Right lobe of liver (tissue), 6 donors: ENCODE data around the gene SV2C. TPM values are rescaled to one million over a fixed set of nuclear protein-coding genes. Genes with fewer than 3 reads are reported as not detected.

Experiments
- ATAC-seq, 4 donors: fragments of 200-7000 bp; cut with Tn5 transposase; one replicate each; pipeline ENCODE4 v1.9.1; 2020; ENCODE audit warnings: mild to moderate bottlenecking in 4 of 4, moderate library complexity in 4 of 4
- DNase-seq, 3 donors: peaks; one replicate each; pipeline ENCODE4 v3.0.0-alpha.2; 2020
- H3K27ac ChIP-seq, 3 donors: fragments of 200-600 bp; one replicate each; pipeline ENCODE4 v1.8.0; 2022
- H3K27me3 ChIP-seq, 2 donors: fragments of 200-600 bp; one replicate each; pipeline ENCODE4 v1.8.0; 2022
- H3K36me3 ChIP-seq, 4 donors: fragments of 200-600 bp; sonication (generic) in 1 of 4; one replicate each; pipeline versions ENCODE4 v1.5.1 to v1.8.0; 2017 to 2022; ENCODE audit warnings: control low read depth in 1 of 4
- H3K4me1 ChIP-seq, 4 donors: fragments of 200-600 bp; sonication (generic) in 1 of 4; one replicate each; pipeline versions ENCODE4 v1.5.1 to v1.8.0; 2017 to 2022; ENCODE audit warnings: control low read depth in 1 of 4
- H3K4me3 ChIP-seq, 3 donors: fragments of 200-600 bp; one replicate each; pipeline ENCODE4 v1.8.0; 2022
- H3K9me3 ChIP-seq, 4 donors: fragments of 200-600 bp; sonication (generic) in 1 of 4; one replicate each; pipeline versions ENCODE4 v1.5.1 to v1.8.0; 2017 to 2022; ENCODE audit warnings: control low read depth in 1 of 4
- CTCF ChIP-seq, 4 donors: fragments of 200-600 bp in 3 of 4; fragments of 450-650 bp in 1 of 4; IDR thresholded peaks; one replicate each; pipeline versions ENCODE4 v1.5.1 to v1.8.0; 2016 to 2022; ENCODE audit warnings: antibody characterized with exemption in 4 of 4, mild to moderate bottlenecking in 2 of 4
- POLR2A ChIP-seq: fragments of 450-650 bp; IDR thresholded peaks from one replicate; pipeline ENCODE4 v1.6.1; 2017; ENCODE audit warnings: antibody characterized with exemption, mild to moderate bottlenecking
- WGBS: methylation state at CpG from one replicate; pipeline ENCODE4 v1.1.6; 2018; ENCODE audit warnings: low coverage, low lambda C conversion rate; ENCODE audit not compliant: insufficient coverage; ENCODE audit errors: missing lambda C conversion rate; 5-methylcytosine and 5-hydroxymethylcytosine counted together
- intact Hi-C, 2 donors: fragments of 100-400 bp; cut with DNase I; formaldehyde crosslinking; loops; one replicate each; pipeline versions ENCODE4 v1.11.2 to v1.14.1; 2022
- total RNA-seq, 6 experiments: library from RNA; depleted of rRNA in 2 of 6; stranded (reverse); fragments of >200 nt in 2 of 6; fragmentation: NEBNext Ultra II Directional in 3 of 6; extraction: Animal tissue kit (Norgen Biotek cat#: 25700) in 3 of 6; gene quantifications; one replicate each; pipeline versions ENCODE4 v1.1.0 to v1.2.4, GENCODE V29; 2016 to 2023
- donor health status: DM: no; HTN: yes; CAD: no.
- donor health status: DM: no; HTN: no; CAD: no.
- donor health status: DM: no; HTN: no; CAD: no.
- donor health status: DM: no; HTN: yes; CAD: no.
- donor health status: DM: no; HTN: yes; CAD: no.

Gene SV2C
- total RNA-seq, 6 experiments from 2014 or later: under 0.01 to 0.05 (median 0.01) TPM; not detected in 2

DNA sequence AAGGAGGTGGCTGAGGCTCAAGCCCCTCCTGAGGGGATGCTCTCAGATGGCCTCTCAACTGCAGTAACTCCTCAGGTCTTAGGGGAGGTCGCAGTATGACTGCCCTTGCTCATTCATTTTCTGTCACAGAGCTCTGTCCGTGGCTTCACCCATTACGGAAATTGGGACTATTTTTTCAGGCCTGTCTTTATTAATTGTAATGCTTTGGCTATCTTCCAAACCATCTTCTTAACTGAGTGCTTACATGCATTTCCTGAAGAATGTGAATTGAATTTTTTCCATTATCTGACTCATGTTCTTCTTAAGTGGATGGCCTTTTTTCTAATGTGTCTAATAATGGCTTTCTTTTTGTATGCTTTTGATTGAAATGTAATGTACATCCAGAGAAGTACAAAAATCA, 36.4 kb upstream of the SV2C start:
- DNase-seq (no peak), ATAC-seq (no peak)
- no peak overlapping the region for H3K4me3 ChIP-seq
- no peaks in the 10 kb centered on the region for H3K36me3 ChIP-seq
- no peak overlapping the region for H3K27ac ChIP-seq
- H3K27me3 ChIP-seq: no peaks in the 10 kb centered on the region
- H3K4me1 ChIP-seq: no peaks in the 10 kb centered on the region
- WGBS: 42% methylated on average over 3 of the region's 3 CpGs
- TF ChIP-seq CTCF (IDR thresholded peaks at IDR 0.05): no peak
- no peak for TF ChIP-seq POLR2A
- intact Hi-C loops: no loop called here
- no peaks in the 10 kb centered on the region for H3K9me3 ChIP-seq

DNA sequence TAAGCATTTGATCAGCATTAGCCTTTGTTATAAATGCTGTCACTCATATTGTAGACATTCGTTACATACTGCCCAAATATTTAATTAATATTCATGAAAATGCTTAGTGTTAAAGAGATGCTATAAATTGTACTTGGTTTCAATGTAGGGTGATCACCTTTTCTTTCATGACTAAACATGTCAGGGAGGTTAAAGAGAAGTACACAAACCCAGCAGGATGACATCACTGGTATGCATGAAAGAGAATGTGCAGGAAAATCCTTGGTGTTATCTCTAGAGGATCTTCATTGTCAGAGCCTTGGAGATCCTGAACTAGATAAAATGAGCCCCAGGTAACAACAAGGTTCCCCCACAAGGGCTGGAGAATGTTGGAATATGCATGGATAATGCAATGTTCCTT, 33.0 kb upstream of the SV2C start:
- WGBS: 38% methylated on average over 1 of the region's 1 CpG
- no peak for ATAC-seq

GRCh38 chr5:76062502-76063041, 20.6 kb upstream of the SV2C start:
- DNase-seq (no peak), ATAC-seq (no peak)
- Histone ChIP-seq H3K36me3 (no peaks in the 10 kb centered on the region), H3K27ac (no peak overlapping the region), H3K27me3 (no peaks in the 10 kb centered on the region), H3K4me1 (no peaks in the 10 kb centered on the region), H3K9me3 (no peaks in the 10 kb centered on the region), H3K4me3 (no peak overlapping the region)
- TF ChIP-seq CTCF (IDR thresholded peaks at IDR 0.05): no peak
- TF ChIP-seq POLR2A: no peak
- 47% methylated on average over 4 of the region's 4 CpGs for WGBS
- intact Hi-C loops: no loop called here

More for the DNA sequence above, 33.0 kb upstream of the SV2C start:
- Histone ChIP-seq H3K4me1 (no peaks in the 10 kb centered on the region), H3K9me3 (no peaks in the 10 kb centered on the region), H3K27me3 (no peaks in the 10 kb centered on the region), H3K27ac (no peak overlapping the region), H3K4me3 (no peak overlapping the region), H3K36me3 (no peaks in the 10 kb centered on the region)
- TF ChIP-seq CTCF (IDR thresholded peaks at IDR 0.05) (no peak), POLR2A (no peak)
- intact Hi-C loops: no loop called here
- DNase-seq: no peak

- H3K27me3 ChIP-seq: no peaks in the 10 kb centered on the region
- no peaks in the 10 kb centered on the region for H3K36me3 ChIP-seq
- H3K4me3 ChIP-seq: no peak overlapping the region
- H3K4me1 ChIP-seq: no peaks in the 10 kb centered on the region
- TF ChIP-seq POLR2A: no peak
- TF ChIP-seq CTCF (IDR thresholded peaks at IDR 0.05): no peak
- no peak overlapping the region for H3K27ac ChIP-seq
- ATAC-seq (no peak), DNase-seq (no peak)
- no peaks in the 10 kb centered on the region for H3K9me3 ChIP-seq
- intact Hi-C loops: no loop called here
- 62% methylated on average over 5 of the region's 5 CpGs for WGBS
Observed at GRCh38 chr5:76065258-76065657, 17.9 kb upstream of the SV2C start.
